Measurements from ENCODE around the gene GYPA.

- TF ChIP-seq ZNF24 (IDR thresholded peaks at IDR 0.05) (no peak), POLR2A (IDR thresholded peaks at IDR 0.05; ENCODE audit: low read depth, low read length) (no peak), POLR2AphosphoS2 (IDR thresholded peaks at IDR 0.05; ENCODE audit: low read depth, low read length) (no peak), MXI1 (IDR thresholded peaks at IDR 0.05; ENCODE audit: low read depth, low read length) (no peak), EP300 (IDR thresholded peaks at IDR 0.05; ENCODE audit: borderline replicate concordance in 1 of 2, control insufficient read depth in 1 of 2, low read depth in 2 of 2, low read length in 2 of 2) (no peak), POU2F2 (IDR thresholded peaks at IDR 0.05; ENCODE audit: borderline replicate concordance, low read depth, low read length) (no peak), BHLHE40 (IDR thresholded peaks at IDR 0.05; ENCODE audit: borderline replicate concordance in 1 of 2, low read depth in 2 of 2, low read length in 1 of 2) (no peak), SREBF2 (IDR thresholded peaks at IDR 0.05; ENCODE audit: low read length) (no peak)
- TF ChIP-seq, protein P1, sequence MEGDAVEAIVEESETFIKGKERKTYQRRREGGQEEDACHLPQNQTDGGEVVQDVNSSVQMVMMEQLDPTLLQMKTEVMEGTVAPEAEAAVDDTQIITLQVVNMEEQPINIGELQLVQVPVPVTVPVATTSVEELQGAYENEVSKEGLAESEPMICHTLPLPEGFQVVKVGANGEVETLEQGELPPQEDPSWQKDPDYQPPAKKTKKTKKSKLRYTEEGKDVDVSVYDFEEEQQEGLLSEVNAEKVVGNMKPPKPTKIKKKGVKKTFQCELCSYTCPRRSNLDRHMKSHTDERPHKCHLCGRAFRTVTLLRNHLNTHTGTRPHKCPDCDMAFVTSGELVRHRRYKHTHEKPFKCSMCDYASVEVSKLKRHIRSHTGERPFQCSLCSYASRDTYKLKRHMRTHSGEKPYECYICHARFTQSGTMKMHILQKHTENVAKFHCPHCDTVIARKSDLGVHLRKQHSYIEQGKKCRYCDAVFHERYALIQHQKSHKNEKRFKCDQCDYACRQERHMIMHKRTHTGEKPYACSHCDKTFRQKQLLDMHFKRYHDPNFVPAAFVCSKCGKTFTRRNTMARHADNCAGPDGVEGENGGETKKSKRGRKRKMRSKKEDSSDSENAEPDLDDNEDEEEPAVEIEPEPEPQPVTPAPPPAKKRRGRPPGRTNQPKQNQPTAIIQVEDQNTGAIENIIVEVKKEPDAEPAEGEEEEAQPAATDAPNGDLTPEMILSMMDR (IDR thresholded peaks at IDR 0.05 in 2 of 3, conservative IDR thresholded peaks at IDR 0.05 in 1 of 3; ENCODE audit: control insufficient read depth in 2 of 3, extremely low read depth in 1 of 3, insufficient read depth in 1 of 3, low read depth in 3 of 3, low read length in 3 of 3): no peak
Observed at GRCh38 chr4:144090744-144091143, 49.8 kb downstream of the GYPA start.
